ENCODE measurements around the gene CFAP46.
"Not testable (repeated sequence)": the region's sequence is repeated elsewhere in the genome, so short reads cannot be mapped to it uniquely, and the experiment has no call there.

The CFAP46 gene

DNA sequence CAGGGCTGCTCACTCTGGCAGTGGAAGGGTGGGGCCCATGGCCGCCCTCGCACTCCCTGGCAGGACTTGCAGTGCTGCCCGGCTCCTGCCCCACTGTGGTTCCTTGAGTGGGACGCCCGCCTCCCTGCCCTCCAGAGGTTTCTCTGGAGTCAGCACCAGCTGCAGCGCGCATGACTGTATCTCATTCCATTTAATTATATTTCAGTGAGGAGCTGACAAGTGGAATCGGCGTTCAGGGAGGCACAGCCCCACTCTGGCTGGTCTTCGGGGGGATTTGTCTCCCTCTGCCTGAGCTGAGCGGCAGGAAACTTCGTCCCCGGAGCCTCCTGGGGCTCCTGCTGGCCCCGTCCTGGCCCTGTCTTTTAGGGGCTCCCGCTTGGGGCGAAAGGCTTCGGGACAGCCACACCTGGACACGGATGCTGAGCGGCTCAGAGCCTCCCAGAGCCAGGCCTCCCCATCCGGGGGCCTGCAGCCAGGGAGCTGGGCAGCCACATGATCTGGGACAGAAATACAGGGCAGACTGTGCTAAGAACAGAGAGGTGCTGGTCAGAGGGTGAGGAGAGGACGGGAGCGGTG lies 81.2 kb downstream of the CFAP46 start:
- DNase-seq, result peak; percentile 2

DNA sequence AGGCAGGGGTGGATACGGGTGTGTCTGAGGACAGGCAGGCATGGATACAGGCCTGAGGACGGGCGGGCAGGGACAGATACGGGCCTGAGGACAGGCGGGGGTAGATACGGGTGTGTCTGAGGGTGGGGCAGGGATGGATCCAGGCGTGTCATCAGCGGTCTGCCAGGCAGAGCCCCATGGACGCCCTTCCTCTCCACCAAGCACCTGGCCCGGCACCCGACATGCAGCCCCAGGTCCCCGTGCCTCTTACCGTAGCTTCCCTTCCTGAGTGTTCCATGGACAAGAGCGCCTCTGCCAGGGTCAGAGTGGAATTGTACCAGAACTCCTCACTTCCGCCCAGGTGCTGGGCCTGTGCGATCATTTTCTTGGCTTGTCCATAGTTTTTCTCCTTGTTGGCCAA lies 81.8 kb downstream of the CFAP46 start:
- DNase-seq, result no peak

DNA sequence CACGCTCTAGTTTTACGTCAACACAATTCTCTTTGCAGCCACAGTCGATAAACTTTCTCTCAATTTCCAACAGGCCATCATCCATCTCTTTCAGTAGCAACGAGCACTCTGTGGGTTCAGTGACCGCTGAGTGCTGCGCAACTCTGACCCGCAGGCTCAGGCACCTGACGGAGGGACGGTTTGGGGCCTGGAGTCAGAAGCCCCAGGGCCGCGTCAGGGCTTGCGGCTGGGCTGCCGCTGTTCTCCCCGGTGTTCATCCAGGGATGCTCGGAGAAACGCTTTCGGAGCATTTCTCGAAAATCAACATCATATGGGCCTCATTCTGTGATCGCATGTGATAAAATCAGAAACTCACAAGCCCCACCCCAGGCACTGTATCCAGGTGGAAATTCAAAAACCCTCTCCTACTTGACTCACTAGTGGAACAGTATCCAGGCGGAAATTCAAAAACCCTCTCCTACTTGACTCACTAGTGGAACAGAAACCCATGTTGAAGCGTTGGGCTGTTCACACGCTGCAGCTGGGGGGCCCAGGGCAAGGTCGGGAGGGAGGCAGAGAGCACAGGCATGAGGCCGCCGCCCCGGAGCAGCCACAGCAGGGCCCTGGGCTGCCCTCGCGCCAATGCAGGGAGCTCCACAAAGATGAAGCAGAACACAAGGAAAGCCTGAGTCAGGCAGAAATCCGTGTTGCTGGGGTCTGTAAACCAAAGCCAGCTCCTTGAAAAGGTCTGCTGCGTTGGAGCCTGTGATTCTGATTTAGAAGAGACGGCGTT lies 83.1 kb downstream of the CFAP46 start:
- no peak for DNase-seq

DNA sequence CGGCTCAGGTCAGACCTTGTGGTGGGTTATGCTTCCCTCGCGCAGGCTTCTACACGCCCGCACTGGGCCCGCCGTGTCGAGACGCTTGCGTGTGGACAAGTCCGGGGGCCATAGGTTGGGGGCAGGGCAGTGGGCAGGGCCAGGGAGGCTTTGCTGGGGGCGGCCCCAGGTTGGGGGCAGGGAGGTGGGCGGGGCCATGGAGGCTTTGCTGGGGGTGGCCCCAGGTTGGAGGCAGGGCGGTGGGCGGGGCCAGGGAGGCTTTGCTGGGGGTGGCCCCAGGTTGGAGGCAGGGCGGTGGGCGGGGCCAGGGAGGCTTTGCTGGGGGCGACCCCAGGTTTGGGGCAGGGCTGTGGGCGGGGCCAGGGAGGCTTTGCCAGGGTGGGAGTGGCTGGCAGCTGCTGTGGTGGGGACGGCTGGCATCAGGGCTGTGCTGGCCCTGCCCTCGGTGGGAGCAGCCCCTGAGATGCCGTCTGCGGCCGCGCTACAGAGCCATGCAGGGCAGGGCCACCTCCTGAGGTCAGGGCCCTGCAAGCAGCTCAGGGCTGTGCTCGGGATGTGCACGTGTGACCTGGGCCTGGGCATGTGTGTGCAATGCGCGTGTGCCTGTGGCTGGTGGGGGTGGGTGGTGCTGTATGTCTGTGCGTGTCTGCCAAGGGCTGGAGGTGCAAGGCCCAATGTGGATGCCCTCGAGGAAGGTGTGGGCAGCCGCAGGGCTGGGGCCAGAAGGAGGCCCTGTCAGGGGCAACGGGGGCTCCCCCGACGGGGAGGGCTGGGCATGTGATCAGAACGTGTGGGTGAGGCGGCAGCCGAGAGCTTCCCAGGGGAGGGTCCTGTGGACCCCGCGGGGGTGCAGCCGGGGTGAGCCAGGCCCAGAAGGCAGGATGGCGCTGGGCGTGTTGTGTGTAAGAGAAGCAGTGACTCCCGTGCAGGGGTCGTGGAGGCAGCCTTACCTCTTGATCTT lies 84.0 kb downstream of the CFAP46 start:
- peak; percentile 2 for DNase-seq

GRCh38 chr10:132856869-132857524 lies 85.4 kb downstream of the CFAP46 start:
- peak; percentile 1 for DNase-seq

- no peak for DNase-seq
Observed at GRCh38 chr10:132855889-132856288, 86.5 kb downstream of the CFAP46 start.

DNA sequence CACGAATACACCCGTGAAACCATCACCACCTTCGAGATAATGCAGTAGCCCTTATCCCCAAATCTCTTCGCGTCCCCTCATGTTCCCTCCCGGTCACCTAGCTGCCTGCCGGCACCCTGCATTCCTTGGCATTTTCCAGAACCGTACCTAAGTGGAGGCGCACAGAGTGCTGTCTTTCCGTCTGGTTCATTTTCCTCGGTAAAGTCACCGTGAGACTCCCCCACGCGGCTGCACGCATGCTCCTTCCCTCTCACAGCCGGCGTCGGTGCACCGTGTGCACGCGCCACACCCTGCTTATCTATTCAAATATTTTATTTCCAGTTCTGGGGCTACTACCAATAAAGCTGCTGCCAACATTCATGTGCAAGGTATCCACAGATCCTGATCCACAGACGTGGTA lies 90.9 kb downstream of the CFAP46 start:
- DNase-seq, result no peak

DNA sequence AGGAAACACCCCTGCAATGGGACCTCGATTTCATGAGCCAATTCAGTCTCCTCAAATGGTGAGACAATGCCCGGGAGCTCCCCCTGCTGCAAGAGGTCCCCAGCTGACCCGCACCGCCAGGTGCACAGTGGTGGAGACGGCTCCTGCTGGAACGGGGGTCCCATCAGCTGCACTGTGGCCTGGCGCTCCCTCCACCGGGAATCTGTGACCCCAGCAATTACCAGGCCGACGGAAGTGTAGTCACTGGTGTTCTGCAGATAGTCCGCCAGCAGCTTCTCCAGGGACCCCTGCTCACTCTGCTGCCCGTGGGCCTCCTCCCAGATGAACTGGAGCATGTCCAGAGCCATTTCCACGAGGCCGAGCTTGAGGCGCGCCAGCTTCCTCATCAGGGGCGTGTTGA lies 91.5 kb downstream of the CFAP46 start:
- no peak for DNase-seq

DNA sequence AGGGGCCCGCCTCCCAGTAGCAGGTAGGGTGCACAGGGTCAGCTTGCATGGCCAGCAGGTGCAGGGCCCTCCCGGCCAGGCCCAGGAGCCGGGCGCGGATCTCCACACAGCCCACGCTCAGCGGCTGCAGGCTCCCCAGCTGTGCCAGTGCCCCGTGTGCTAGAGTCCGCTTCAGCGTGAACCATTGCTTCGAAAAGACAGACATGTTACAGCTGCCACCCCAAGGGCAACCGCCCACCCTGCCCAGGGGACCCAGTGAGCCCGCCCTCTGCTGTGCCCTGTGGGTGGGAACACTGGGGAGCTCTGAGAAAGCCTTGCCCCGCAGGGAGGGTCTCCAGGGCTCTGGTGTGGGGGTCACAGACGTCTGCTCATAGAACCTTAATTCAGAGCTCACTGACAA lies 92.1 kb downstream of the CFAP46 start:
- DNase-seq, result no peak

GRCh38 chr10:132849546-132850031 lies 92.8 kb downstream of the CFAP46 start:
- no peak for DNase-seq

GRCh38 chr10:132848951-132849545 lies 93.3 kb downstream of the CFAP46 start:
- no peak for DNase-seq

- DNase-seq, result no peak
Observed at GRCh38 chr10:132848291-132848701, 94.1 kb downstream of the CFAP46 start.

GRCh38 chr10:132847856-132848255 lies 94.5 kb downstream of the CFAP46 start:
- no peak for DNase-seq

DNA sequence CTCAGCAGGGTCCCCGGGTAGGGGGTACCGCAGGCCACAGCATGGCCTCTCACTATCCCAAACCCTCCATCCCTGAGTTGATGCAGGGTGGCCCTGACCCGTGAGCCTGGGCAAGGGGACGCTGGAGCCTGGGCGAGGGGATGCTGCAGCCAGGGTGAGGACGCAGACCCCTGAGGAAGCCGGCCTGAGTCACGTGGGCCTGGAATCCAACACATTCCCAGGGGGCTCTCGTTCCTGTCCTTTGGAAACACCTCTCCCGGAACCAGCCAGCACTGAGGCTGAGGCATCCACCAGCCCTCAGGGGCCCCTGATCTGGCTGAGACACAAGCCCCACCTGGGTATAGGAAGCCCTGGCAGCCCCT lies 95.0 kb downstream of the CFAP46 start:
- DNase-seq, result no peak

DNA sequence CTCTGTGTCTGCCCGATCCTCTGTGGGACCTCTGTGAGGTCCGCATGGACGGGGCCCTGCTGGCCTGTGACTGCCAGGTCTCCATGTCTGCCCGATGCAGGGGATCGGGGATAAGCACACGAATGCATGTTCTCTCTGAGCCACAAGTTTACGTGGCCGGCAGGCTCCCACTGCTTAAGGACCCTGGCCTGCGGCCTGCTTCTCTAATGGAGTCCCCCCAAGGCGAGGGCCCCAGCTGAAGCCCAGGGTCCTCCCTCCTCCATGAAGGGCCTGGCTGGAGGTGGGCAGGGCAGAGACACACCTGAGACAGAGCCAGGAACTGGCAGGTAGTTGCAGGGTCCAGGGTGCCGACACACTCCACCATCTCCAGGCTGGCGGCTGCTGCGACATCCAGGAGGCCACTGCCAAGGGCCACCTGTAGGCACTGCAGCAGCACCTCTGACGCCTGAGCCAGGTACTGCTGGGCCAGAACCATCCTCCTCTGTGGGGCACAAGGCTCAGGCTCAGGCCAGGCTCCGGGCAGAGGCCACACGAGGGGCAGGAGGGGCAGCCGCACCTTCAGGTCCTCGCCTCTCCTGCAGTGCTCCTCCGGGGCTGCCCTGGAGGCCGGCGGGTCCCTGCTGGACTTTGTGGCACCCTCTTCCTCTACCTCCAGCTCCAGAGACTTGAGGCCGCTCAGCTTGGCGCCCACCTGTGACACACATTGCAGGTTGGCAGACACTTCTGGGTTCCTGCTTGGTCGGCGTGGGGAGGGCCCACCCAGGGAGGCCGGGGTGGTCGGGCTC lies 95.5 kb downstream of the CFAP46 start:
- DNase-seq, result no peak

DNA sequence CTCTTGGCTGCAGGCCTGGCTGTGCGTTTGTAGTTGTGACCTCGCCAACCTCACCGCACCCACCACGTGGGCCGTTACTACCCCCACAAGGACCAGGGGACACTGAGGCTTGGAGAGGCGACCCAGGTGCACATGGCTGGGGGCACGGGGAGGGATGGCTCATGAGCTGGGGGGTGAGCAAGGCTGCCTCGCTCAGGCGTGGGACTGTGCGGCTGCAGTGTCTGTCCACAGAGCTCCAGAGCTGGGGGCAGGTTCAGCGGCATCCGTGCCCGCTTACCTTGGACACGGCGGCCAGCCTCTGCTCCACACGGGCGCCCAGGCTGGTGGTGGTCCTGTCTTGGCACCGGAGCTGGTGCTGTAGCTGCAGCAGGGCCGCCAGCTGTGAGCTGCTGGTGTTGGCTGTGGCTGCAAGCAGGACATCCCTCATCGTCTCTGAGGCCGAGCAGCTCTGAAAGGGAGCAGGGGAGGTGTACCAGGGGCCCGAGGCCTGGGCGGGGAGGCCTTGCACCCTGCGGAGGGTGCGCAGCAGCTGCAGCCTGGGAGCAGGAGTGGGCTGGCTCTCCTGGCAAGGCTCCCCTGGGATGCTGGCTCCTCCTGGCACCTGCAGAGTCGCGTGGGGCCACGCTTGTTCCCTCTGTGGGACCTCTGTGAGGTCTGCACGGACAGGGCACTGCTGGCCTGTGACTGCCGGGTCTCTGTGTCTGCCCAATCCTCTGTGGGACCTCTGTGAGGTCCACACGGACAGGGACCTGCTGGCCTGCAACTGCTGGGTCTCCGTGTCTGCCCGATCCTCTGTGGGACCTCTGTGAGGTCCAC lies 96.4 kb downstream of the CFAP46 start:
- no peak for DNase-seq

DNA sequence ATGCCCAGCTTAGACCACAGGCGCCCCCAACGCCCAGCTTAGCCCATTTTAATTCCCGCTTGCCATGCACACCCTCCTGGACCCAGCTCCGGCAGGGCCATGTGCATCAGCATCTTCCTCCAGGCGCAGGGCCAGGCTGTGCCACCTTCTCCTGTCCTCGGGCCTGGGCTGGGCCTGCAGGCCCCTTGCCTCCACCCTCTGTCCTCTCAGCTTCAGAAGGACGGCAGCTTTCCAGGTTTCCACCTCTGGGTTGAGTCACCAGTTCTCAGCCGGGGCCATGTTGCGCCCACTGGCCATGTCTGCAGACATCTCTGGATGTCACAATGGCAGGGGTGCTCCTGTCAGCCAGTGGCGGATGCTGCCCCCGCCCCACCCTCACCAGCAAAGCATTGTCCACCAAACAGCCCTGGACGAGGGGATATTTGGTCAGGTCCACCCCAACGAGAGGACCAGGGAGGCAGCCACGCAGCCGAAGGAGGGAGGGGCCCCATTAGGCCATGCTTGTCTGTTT lies 97.3 kb downstream of the CFAP46 start:
- DNase-seq, result no peak

- DNase-seq, result no peak
Observed at GRCh38 chr10:132844069-132844809, 98.1 kb downstream of the CFAP46 start.

- DNase-seq, result not testable (repeated sequence)
Observed at GRCh38 chr10:132843276-132843675, 99.1 kb downstream of the CFAP46 start.

DNA sequence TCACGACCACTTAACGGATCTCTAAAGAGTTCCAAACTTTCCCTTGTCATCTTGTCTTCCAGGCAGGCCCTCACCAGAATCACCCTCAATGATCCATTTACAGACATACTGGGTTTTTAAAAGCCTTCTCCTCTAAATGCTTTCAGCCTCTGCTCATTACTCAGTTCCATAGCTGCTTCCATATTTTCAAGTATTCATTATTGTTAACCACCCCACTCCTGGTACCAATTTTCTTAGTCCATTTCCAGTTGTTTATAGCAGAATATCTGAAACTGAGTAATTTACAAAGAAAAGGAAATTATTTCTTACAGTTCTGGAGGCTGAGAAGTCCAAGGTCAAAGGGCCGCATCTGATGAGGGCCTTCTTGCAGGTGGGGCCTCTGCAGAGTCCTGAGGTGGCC lies 100.0 kb downstream of the CFAP46 start:
- no peak for DNase-seq

Data from activated gamma-delta T cell treated with Interleukin-2 at 50 U/mL for 16 hours (primary cell).